DND-41 (cell line): ENCODE results near the gene LRIG3.

ENCODE experiments used
- EZH2 ChIP-seq: IDR thresholded peaks from 3 replicates; pipeline ENCODE4 v1.6.1; 2012; ENCODE audit warnings: borderline replicate concordance, low read depth, mild to moderate bottlenecking, moderate library complexity, low read length, inconsistent platforms; ENCODE audit not compliant: severe bottlenecking
- TF ChIP-seq, protein P1 (sequence below): IDR thresholded peaks from 2 replicates; pipeline ENCODE4 v1.5.1; 2012; ENCODE audit warnings: borderline replicate concordance, low read length, moderate library complexity, mild to moderate bottlenecking; ENCODE audit not compliant: poor library complexity, severe bottlenecking; ENCODE audit errors: extremely low read depth

DNA sequence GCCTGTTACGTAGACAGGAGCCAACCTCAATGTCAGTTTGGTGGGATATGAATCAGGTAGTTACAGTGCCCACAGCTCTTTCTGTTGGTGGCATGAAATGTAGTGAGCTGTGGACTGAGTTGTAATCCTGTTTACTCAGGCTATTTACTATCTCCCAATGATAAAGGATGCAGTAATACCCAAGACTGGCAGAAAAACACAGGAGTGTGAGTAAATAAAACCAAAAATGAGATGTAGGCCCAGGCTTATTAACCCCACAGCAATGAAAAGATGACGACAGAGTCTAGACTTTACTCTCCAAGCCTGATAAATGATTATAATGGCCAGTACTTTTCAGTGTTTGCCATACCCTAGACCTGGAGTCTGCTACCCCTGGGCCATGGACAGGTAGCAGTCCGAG, 22.8 kb upstream of the LRIG3 start:
- TF ChIP-seq, protein P1, sequence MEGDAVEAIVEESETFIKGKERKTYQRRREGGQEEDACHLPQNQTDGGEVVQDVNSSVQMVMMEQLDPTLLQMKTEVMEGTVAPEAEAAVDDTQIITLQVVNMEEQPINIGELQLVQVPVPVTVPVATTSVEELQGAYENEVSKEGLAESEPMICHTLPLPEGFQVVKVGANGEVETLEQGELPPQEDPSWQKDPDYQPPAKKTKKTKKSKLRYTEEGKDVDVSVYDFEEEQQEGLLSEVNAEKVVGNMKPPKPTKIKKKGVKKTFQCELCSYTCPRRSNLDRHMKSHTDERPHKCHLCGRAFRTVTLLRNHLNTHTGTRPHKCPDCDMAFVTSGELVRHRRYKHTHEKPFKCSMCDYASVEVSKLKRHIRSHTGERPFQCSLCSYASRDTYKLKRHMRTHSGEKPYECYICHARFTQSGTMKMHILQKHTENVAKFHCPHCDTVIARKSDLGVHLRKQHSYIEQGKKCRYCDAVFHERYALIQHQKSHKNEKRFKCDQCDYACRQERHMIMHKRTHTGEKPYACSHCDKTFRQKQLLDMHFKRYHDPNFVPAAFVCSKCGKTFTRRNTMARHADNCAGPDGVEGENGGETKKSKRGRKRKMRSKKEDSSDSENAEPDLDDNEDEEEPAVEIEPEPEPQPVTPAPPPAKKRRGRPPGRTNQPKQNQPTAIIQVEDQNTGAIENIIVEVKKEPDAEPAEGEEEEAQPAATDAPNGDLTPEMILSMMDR, result no peak
- no peak for TF ChIP-seq EZH2
